ENCODE data around the gene ZNF454.
A peak's percentile ranks its signal among the peaks of the same experiment; 100 is the strongest.

ZNF454 gene

DNA sequence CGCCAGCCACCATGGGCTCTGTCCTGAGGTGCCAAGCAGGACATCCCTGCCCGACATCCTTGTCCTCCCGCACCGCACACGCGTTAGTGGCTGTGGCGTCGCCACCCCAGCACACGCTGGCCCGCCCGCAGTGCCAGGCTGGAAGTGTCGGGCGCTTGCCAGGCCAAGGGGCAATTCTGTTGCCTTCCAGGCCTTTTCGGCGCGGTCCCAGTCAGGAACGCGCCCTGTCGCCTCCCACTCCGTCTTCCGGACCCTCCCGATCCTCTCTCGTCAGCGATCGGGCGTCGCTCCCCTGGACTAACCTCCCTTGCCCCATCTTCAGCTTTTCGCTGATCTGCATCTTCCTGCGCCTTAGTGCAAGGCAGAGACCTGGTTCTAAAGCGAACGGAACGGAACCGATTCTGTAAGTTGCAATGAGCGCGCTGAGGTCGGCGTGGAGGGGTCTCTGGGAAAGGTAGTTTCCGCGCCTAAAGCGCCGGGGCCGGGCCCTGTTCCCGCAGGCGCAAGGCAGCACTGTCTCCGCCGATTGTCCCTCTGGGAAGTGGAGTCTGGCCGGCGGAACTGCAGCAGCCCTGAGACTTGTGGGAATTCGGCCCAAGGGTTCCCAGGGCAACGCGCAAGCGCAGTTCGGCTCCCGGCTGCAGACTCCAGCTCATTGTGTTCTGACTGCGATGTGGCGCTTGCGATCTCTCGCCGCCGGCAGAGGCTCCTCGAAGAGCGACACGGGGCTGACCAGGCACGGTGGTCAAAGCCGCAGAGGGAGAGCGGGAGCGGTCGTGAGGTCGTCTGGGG, at the start of gene ZNF454:
Gene ZNF454 (plus strand): TSS at position 630 of the 792 bp plus-strand sequence. CDS start 1,594 bp downstream, outside the sequence.
- no peak for DNase-seq

DNA sequence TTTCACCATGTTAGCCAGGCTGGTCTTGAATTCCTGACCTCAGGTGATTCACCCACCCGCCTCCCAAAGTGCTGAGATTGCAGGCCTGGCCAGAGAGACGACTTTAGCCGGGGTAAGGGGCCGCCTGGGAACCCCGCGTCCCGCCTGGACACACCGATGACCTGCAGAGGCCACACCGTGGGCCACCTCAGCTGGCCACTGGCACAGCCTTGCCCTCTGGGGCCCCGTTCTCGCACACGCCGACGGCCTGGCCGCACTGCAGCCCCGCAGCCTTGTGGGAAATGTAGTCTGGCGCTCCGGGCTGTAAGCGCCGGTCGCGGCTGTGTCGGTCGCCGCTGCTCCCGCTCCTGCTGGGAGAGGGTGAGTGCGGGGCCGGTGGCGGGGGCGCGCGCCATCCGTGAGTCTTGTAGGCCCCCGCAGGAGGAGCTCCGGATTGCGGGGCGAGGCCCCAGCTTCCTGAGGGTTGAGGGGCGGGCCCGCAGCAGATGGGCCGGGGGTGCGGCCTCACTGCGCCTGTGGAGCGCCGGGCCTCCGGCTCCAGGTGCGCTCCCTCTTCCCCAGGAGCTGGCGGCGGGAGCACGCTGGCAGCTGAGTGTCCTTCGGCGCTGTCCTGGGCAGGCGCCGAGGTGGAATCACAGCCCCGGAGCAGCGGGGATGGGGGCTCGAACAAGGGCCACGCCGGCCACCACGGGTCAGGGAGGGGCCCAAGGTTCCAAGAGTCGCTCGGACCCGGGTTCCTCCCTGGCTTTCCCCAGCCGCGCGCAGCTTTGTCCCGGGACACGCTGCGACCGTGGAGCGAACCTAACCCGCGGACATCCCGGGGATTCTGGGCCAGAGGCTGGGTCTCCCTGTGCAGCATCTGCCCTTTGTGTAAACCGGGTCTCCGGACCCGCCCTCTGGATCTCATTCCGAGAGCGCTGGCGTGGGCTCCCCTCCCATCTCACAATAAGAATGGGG, 45.1 kb upstream of the ZNF454 start, which contains the start of gene ZFP2:
Gene ZFP2 (plus strand): TSS at position 299 of the 957 bp plus-strand sequence. CDS start 35,401 bp downstream, outside the sequence.
- DNase-seq: peak; percentile 27

DNA sequence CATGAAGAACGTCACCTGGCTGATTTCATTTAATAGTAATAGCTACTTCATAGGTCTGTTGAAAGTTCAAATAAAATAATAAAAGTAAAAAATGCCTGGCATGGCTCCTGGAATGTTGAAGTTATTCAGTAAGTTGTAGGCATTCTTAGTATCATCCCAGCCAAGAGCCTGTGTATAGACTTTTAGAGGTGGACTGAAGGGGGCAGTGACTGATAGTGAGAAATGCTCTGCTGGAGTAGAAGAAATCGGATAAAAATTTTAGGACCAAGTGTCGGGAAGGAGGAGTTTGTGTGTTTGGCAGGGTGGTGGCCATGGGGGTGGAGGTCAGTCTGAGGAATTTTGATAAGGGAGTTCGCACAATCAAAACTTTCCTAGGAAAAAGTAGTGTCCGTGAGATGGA, 41.7 kb upstream of the ZNF454 start:
- no peak for DNase-seq

DNA sequence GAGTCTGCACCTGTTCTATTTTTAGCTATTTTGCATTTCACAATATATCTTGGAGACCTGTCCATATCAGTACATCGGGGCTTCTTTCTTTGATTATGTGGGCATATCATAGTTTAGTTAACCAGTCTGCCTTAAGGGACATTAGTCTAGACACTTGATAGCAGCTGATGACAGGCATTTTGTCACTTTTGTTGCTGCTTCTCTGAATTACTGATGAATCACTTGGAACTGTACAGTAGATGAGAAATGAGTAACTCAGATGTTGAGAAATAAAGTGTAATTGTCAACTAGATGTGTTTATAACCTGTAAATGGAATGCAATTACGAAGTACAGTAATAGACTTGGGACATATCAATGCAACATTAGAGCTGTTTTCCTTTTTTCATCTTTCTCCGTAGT, 38.1 kb upstream of the ZNF454 start:
- DNase-seq: no peak

DNA sequence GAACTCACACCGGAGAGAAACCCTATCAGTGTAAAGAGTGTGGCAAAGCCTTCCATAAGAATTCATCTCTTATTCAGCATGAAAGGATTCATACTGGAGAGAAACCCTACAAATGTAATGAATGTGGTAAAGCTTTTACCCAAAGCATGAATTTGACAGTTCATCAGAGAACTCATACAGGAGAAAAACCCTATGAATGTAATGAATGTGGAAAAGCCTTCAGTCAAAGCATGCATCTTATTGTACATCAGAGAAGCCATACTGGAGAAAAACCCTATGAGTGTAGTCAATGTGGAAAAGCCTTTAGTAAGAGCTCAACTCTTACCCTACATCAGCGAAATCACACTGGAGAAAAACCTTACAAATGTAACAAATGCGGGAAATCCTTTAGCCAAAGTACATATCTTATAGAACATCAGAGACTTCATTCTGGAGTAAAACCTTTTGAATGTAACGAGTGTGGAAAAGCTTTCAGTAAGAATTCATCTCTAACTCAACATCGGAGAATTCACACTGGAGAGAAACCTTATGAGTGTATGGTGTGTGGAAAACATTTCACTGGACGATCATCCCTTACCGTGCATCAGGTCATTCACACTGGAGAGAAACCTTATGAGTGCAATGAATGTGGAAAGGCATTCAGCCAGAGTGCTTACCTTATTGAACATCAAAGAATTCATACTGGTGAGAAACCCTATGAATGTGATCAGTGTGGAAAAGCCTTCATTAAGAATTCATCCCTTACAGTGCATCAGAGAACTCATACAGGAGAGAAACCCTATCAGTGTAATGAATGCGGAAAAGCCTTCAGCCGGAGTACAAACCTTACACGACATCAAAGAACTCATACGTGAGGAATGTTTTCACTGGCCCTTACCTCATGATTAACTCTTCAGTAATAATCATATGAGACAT, 8.9 kb upstream of the ZNF454 start:
- DNase-seq: no peak

DNA sequence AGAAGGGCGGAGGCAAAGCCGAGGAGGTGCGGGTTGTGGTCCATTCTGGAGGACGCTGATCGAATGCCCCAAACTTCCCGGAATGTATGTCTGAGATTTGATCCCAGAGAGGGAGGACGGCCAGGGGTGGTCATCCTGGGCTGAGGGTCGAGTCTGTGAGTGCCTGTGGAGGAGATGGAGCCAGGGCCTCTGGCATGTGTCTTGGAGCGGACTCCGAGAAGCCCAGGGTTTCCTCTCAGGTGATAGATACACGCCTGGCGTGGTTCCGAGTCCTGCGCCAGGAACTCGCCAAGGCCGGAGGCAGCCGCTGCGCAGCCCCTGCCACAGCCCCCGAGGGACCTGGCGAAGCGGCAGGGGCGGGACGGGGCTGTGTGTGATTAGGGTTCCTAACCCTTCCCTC, 363 bp downstream of the ZNF454 start:
- no peak for DNase-seq

DNA sequence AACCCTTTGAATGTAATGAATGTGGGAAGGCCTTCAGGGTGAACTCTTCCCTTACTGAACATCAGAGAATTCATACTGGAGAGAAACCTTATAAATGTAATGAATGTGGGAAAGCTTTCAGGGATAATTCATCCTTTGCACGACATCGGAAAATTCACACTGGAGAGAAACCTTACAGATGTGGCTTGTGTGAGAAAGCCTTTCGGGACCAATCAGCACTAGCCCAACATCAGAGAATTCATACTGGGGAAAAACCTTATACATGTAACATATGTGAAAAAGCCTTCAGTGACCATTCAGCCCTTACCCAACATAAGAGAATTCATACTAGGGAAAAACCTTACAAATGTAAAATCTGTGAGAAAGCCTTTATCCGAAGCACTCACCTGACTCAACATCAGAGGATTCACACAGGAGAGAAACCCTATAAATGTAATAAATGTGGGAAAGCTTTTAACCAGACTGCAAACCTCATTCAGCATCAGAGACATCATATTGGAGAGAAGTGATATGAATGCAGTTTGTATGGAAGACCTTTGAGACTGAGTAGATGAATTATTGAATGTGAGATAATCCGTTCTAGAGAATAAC, 24.6 kb downstream of the ZNF454 start:
- DNase-seq: no peak

DNA sequence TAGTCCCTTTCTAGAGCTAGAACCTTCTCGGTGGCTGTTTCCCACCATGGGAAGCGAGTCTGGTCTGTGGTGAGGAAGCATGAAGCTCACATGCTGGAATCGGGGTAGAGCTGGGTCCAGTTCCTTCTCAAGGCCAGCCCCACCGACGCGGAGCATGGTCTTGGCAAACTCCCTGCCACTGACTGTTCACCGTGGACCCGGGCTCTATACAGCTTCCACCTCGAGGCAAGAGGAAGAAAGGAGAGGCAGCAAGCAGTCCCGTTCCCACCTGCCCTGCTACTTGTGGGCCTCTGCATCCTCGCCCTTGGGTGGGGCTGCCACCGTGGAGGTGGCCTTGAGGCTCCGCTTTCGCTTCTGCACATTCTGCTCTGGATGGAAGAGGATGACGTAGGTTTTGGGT, 40.4 kb downstream of the ZNF454 start:
- no peak for DNase-seq

DNA sequence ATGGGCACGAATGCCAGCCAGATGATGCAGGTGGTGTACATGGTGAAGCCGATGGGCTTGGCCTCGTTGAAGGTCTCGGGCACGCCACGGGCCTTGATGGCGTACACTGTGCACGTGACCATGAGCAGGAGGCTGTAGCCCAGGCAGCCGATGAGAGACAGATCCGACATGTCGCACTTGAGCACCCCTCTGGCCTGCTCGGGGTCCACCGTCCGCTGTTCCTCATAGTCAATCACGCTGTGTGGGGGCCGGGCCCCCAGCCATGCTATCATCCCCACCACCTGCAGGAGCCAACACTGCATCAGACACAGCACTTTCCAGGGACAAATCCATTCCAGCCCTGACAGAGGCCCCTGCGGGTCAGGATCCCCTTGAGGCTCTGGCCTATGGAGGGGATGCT, 41.9 kb downstream of the ZNF454 start:
- DNase-seq: no peak

DNA sequence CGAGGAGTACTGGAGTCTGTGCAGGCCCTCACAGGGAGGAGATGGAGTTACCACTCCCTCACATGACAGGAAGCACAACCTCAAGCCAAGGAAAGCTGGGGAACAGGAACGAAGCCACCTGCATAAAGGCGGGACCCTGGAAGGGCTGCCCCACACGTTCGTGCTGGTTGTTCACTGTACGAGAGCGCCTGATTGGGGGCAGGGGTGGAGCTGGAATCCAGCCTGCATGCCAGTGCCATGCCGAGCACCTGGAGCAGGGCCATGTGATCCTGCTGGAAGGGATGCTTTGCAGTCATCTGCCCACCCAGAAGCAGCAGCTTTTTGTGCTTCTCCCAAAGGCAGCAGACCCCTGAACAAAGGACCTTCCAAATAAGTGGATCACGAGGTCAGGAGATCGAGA, 42.7 kb downstream of the ZNF454 start:
- no peak for DNase-seq

DNA sequence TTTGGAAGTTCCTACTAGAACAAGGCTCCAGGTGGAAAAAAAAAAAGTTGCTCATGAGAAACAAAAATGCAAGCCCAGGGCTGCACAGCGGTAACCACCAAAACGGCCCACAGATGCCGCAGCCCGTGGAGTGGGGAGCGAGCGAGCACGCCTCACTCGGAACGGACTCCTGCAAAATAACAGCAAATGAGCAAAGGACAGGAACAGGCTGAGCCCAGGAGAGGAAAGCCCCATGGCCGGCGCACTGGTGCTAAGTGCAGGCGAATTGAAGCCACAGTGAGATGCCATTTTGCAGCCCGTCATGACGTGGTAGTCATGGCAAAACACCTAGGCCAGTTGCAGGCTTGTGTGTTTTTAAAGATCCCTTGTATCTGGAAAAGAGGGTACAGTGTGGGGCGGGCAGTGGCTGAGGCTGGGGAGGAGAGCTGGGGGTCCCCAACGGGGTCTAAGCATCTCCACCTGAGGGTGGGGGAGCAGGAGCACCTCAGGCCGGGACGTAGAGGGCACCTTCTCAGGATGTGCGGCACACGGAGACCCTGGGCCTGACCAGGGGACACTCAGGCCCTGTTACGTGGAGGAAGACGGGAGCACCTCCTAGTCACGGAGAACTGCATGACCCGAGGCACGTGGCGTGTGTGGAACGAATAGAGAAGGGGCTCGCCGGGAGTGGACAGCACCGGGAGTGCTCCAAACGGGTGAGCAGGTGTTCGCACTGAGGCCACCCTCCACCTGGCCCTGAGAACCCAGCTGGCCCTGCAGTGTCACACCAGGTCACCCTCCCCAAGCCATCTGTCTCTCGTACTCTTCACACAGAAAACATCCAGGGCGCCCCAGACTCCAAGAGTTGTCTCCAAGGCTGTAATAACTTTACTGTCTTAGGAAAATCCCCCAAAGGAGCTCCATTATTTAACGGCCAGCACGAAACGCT, 43.4 kb downstream of the ZNF454 start:
- DNase-seq: no peak

DNA sequence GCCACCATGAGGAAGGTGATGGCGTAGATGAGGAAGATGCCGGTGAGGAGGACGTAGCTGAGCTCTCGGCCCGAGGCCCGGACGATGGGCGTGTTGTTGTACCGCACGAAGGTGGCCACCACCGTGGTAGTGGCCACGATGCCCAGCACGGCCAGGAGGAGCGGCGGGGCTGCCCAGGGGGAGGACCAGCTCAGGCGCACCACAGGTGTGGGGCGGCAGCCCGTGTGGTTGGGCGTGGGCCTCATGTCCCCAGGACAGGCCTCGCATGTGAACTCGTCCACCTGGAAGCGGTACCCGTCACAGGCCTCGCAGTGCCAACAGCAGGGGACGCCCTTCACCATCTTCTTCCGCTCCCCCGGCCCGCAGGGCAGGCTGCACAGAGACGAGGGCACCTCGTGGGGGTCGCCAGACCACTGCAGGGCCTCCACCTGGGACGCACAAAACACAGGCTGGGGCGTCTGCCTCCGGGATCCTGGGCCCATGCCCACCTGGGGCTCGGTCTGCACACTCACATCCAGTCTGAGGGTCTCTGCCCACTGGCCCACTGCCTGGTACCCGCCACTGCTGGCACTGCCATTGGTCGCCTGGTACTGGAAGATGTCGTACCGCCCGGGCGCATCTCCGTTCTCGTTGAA, 45.4 kb downstream of the ZNF454 start:
- DNase-seq: no peak

DNA sequence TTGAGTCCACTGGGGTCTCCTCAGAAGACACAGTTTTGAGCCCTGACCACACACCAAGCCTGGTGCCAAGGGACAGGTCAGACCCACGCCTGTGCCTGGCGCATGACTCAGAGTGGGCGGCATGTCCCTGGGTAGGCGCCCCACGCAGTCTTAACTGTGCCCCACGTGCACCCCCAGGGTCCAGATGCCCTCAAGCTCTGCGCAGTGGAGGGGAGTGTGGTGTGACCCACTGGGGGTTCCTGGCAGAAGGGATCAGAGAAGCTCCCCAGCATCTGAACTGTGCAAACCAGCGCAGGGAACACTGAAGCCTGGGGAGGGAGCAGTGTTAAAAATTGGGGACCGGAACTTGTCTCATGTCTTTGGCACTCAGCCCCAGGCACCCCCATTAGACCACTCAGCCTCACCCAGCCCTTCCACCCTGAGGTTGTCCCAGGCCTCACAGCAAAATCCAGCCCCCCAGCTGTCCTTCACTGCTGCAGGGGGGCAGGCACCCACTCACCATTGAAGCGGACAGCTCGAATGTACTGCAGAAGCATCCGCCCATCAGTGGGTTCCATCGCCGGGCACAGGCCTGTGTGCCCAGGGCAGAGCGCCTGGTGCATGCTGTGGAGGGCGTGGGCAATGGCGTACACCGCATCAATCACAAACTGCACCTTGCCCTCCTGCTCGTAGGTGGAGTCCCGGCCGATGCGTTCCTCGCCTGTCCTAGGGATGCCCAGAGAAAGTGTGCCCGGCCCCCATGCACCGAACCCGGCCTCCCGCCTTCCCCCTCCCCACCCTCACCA, 47.6 kb downstream of the ZNF454 start:
- DNase-seq: no peak

DNA sequence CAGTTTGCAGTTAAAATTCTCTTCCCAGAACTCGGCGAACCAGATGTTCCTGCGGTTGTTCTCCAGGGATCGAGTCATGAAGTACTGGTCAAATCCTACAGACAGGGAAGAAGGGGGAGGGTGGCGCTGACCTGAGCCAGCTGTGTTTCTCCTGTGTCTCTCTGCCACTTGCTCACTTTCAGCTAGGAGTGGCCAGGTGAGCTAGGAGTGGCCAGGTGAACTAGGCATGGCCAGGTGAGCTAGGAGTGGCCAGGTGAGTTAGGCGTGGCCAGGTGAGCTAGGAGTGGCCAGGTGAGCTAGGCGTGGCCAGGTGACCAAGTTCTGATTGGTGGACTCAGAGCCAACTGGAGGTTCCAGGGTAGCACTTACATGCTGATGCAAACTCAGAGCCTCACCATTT, 48.3 kb downstream of the ZNF454 start:
- no peak for DNase-seq

DNA sequence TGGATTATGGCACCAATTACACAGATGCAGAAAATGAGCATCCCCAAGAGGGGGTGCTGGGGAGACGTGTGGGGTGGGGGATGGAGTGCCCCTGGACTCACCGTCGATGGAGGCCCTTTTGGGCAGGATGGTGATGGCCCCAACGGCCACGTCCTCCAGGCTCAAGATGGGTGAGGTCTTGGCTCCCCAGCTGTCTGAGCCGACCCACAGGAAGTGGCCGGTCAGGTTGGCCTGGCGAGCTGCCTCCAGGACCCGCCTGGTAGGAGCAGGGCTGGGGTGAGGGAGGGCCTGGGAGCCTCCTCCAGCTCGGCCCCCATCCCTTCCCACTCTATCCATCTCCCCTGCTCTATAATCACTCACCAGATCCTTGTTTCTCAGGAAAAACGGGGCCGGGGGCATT, 49.5 kb downstream of the ZNF454 start:
- DNase-seq: no peak

DNA sequence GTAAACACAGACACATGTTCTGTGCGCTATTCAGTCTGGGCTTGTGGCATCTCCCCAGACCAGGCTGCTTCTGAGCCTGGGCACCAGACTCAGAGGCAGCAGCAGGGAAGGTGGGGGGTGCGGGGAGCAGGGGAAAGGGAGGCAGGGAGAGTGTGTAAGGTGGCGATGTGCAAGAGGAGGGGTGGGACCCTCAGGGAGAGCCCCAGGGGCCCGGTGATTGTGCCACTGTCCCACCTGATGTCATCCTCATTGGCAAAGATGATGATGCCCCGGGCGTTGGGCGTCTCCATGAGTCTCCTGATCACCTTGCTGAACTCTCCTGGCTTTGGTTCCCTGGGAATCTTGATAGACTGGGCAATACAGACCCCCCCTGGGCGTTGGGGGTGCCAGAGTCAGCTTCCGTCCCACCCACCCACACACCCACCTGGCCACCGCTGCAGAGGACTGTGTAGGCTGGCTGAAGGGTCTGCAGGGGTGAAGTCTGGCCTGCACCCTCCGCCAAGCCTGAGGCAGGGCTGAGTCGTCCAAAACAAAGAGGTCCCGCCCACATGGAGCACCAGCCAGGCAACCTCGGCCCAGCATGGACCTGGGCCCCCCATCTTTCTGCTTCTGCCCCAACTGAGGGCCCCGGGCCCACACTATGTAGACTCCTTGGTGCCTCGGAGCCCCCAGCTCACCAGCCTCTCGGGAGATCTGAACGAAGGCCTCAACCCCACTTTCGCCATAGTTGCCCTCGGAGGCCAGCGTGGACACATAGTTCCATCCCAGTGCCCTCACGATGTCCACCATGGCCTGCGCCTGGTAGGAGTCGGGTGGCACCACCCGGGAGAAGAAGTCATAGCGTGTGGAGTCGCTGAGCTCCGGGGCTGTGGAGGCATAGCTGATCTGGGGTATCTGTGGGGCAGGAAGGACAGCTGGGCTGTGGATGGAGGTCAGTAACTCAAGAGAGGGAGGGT, 50.5 kb downstream of the ZNF454 start:
- DNase-seq: no peak

DNA sequence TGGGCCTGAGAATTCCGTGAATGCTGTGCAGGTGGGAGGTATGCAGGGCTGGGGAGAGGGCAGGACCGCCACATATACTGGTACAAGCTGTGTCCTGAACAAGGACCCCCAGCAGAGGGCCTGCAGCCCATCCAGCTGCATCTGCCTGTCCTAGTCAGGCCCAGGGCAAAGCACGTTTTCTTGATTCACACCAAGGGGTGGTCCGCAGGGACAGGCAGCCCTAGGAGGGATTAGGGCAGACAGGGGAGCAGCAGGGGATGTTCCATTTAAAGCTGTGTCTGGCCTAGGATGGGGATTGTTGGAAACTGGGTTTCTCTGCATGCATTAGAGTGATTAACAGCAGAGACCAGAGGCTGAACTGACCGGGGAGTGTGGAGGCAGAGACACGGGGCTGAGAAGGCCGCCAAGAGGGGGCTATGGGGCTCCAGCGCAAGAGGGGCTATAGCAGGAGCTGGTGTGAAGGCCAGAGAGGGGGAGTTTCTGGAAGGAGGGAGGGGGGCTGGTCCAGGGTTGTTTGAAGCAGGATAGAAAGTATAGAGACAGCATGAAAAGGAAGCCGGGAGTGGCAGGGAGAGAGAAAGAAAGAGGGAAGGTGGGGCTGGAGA, 51.4 kb downstream of the ZNF454 start:
- DNase-seq: no peak

DNA sequence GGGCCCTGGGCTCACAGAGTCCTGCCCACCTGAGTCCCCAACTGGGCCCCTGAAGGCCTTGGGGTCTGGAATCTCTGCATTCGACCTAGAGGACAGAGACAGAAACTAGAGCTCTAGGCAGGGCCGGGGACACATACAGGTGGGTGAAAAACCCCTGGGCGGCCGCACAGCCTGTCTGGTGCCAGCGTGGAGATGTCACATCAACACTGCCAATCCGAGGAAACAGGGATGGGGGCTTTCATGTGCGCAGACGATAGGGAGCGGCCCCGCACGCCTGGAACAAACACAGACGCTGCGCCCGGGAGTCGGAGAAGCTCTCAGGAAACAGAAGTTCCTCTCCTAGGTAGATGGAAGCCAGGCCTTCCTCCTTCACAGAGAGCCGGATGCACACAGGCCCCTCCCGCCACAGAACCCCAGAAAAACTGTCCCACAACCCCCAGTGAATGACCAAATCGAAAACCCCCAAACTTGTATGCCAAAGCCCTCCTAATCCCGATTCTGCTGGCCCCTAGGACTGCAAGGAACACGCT, 52.3 kb downstream of the ZNF454 start:
- no peak for DNase-seq
